NCI-H526 treated with DMSO at 0.1 percent for 48 hours (cell line): ENCODE data around the gene GNB1.

Source experiments
- DNase-seq: peaks from one replicate; lab custom pipeline; 2025; lab: John Stamatoyannopoulos, UW

The GNB1 gene

GRCh38 chr1:1781526-1781903 lies 109.4 kb downstream of the GNB1 start:
- no peak for DNase-seq

GRCh38 chr1:1780598-1781525 lies 110.0 kb downstream of the GNB1 start:
- DNase-seq: no peak

GRCh38 chr1:1779691-1780597 lies 110.9 kb downstream of the GNB1 start:
- DNase-seq: no peak

- DNase-seq: no peak
Measured at GRCh38 chr1:1779320-1779675, 111.6 kb downstream of the GNB1 start.

GRCh38 chr1:1778663-1779319 lies 112.1 kb downstream of the GNB1 start:
- peak; percentile 69 for DNase-seq

GRCh38 chr1:1777950-1778662 lies 112.8 kb downstream of the GNB1 start, which contains the start of gene NADK:
TSS of gene NADK (minus strand) at chr1:1778470. CDS start at chr1:1765406, 13,064 bp downstream.
- peak; percentile 27 for DNase-seq

- no peak for DNase-seq
Measured at GRCh38 chr1:1777583-1777899, 113.3 kb downstream of the GNB1 start.

- no peak for DNase-seq
Measured at GRCh38 chr1:1776672-1777582, 114.0 kb downstream of the GNB1 start.

GRCh38 chr1:1775327-1776226 lies 115.3 kb downstream of the GNB1 start:
- DNase-seq: no peak

GRCh38 chr1:1773874-1774273 lies 117.0 kb downstream of the GNB1 start:
- DNase-seq: no peak

GRCh38 chr1:1771096-1771495 lies 119.8 kb downstream of the GNB1 start:
- DNase-seq: no peak

- DNase-seq: no peak
Measured at GRCh38 chr1:1770102-1770501, 120.8 kb downstream of the GNB1 start.

GRCh38 chr1:1768249-1768992 lies 122.5 kb downstream of the GNB1 start:
- no peak for DNase-seq

- DNase-seq: no peak
Measured at GRCh38 chr1:1764876-1765470, 125.9 kb downstream of the GNB1 start.

GRCh38 chr1:1763657-1764621 lies 126.9 kb downstream of the GNB1 start:
- no peak for DNase-seq

GRCh38 chr1:1761504-1762376 lies 129.1 kb downstream of the GNB1 start:
- DNase-seq: no peak
